ENCODE measurements around the gene TSPAN33. TPM values are rescaled to one million over a fixed set of nuclear protein-coding genes. Genes with fewer than 3 reads are reported as not detected.

The TSPAN33 gene
- total and polyA plus RNA-seq, 4 donors, result 3.3 to 8.2 (median 5.9) TPM

GRCh38 chr7:129188892-129189660 lies 44.6 kb downstream of the TSPAN33 start:
- Histone ChIP-seq H3K27ac (ENCODE audit: low read depth in 1 of 2, low read length in 1 of 2) (no peak overlapping the region), H3K36me3 (ENCODE audit: control insufficient read depth in 4 of 4, insufficient read depth in 4 of 4, low read length in 4 of 4) (peaks cover 0 to 5% (median under 1%) of the 10 kb centered on the region in 4 donors), H3K9me3 (ENCODE audit: control insufficient read depth in 4 of 4, insufficient read depth in 3 of 4, low read length in 3 of 4) (no peaks in the 10 kb centered on the region), H3K27me3 (ENCODE audit: control insufficient read depth in 3 of 3, insufficient read depth in 3 of 3, low read length in 2 of 3) (peaks cover 0 to 7% (median 0%) of the 10 kb centered on the region in 3 donors), H3K4me1 (ENCODE audit: control insufficient read depth in 5 of 5, insufficient read depth in 5 of 5, low read length in 5 of 5) (peaks cover 3 to 18% (median 10%) of the 10 kb centered on the region in 5 donors), H3K9ac (ENCODE audit: insufficient read depth in 1 of 2, low read length in 2 of 2) (peak overlapping the region; percentile 34 to 64), H3K4me3 (peak overlapping the region; percentile 44)
- peak; percentile 27 for ATAC-seq (ENCODE audit: insufficient read depth, low FRiP score)
- DNase-seq, result peak; percentile 38 to 44 (median 41)
- TF ChIP-seq CTCF (IDR thresholded peaks at IDR 0.05; ENCODE audit: control extremely low read depth, extremely low read depth), result no peak
- WGBS, 2 donors, result 0 to 1% methylated on average over 51 to 83 of the region's 83 CpGs

- TF ChIP-seq CTCF (IDR thresholded peaks at IDR 0.05; ENCODE audit: control extremely low read depth, extremely low read depth), result no peak
- H3K9ac ChIP-seq (ENCODE audit: insufficient read depth in 1 of 2, low read length in 2 of 2), result peak overlapping the region; percentile 52 to 64
- H3K4me3 ChIP-seq, result no peak overlapping the region
- H3K27me3 ChIP-seq (ENCODE audit: control insufficient read depth in 3 of 3, insufficient read depth in 3 of 3, low read length in 2 of 3), result peaks cover 0 to 7% (median 0%) of the 10 kb centered on the region in 3 donors
- no peak overlapping the region for H3K27ac ChIP-seq (ENCODE audit: low read depth in 1 of 2, low read length in 1 of 2)
- DNase-seq (no peak), ATAC-seq (ENCODE audit: insufficient read depth, low FRiP score) (no peak)
- peaks cover 3 to 18% (median 10%) of the 10 kb centered on the region in 5 donors for H3K4me1 ChIP-seq (ENCODE audit: control insufficient read depth in 5 of 5, insufficient read depth in 5 of 5, low read length in 5 of 5)
- H3K36me3 ChIP-seq (ENCODE audit: control insufficient read depth in 4 of 4, insufficient read depth in 4 of 4, low read length in 4 of 4), result peaks cover 0 to 5% (median under 1%) of the 10 kb centered on the region in 4 donors
- no peaks in the 10 kb centered on the region for H3K9me3 ChIP-seq (ENCODE audit: control insufficient read depth in 4 of 4, insufficient read depth in 3 of 4, low read length in 3 of 4)
- 50 to 51% methylated on average over 13 of the region's 13 CpGs for WGBS, 2 donors
These were observed 45.3 kb downstream of the TSPAN33 start for GRCh38 chr7:129189661-129190310.

GRCh38 chr7:129191272-129191671 lies 46.8 kb downstream of the TSPAN33 start:
- ATAC-seq (ENCODE audit: insufficient read depth, low FRiP score), result no peak
- no peak for DNase-seq
- peak overlapping the region in 1 of 2 donors; percentile 25 for H3K9ac ChIP-seq (ENCODE audit: insufficient read depth in 1 of 2, low read length in 2 of 2)
- TF ChIP-seq CTCF (IDR thresholded peaks at IDR 0.05; ENCODE audit: control extremely low read depth, extremely low read depth), result no peak
- peaks cover 0 to 10% (median 3%) of the 10 kb centered on the region in 4 donors for H3K36me3 ChIP-seq (ENCODE audit: control insufficient read depth in 4 of 4, insufficient read depth in 4 of 4, low read length in 4 of 4)
- no peak overlapping the region for H3K4me3 ChIP-seq
- peaks cover 0 to 7% (median 0%) of the 10 kb centered on the region in 3 donors for H3K27me3 ChIP-seq (ENCODE audit: control insufficient read depth in 3 of 3, insufficient read depth in 3 of 3, low read length in 2 of 3)
- 83 to 96% methylated on average over 3 of the region's 3 CpGs for WGBS, 2 donors
- peaks cover 3 to 18% (median 10%) of the 10 kb centered on the region in 5 donors for H3K4me1 ChIP-seq (ENCODE audit: control insufficient read depth in 5 of 5, insufficient read depth in 5 of 5, low read length in 5 of 5)
- H3K27ac ChIP-seq (ENCODE audit: low read depth in 1 of 2, low read length in 1 of 2), result no peak overlapping the region
- H3K9me3 ChIP-seq (ENCODE audit: control insufficient read depth in 4 of 4, insufficient read depth in 3 of 4, low read length in 3 of 4), result no peaks in the 10 kb centered on the region

Measured in lung (tissue), 12 donors.